Mesodermal cell (in vitro differentiated cells): ENCODE results near the gene CCNDBP1.

Source experiments
- H3K27ac ChIP-seq: 2 replicates; pipeline ENCODE4 v1.7.0; 2013; ENCODE audit warnings: mild to moderate bottlenecking, low read depth, low read length, moderate library complexity; ENCODE audit not compliant: severe bottlenecking
- H3K36me3 ChIP-seq: 2 replicates; pipeline ENCODE4 v1.7.1; 2013; ENCODE audit warnings: mild to moderate bottlenecking, low read length, moderate library complexity; ENCODE audit not compliant: control insufficient read depth, insufficient read depth
- H3K4me1 ChIP-seq: one replicate; pipeline ENCODE4 v1.7.1; 2013; ENCODE audit warnings: mild to moderate bottlenecking, low read length; ENCODE audit not compliant: insufficient read depth, control insufficient read depth, poor library complexity, severe bottlenecking
- H3K4me3 ChIP-seq: 2 replicates; pipeline ENCODE4 v1.7.0; 2013; ENCODE audit warnings: low read length, control low read depth, mild to moderate bottlenecking; ENCODE audit not compliant: insufficient read depth, poor library complexity, severe bottlenecking; ENCODE audit errors: extremely low read depth
- H3K9me3 ChIP-seq: 2 replicates; pipeline ENCODE4 v1.7.1; 2013; ENCODE audit warnings: mild to moderate bottlenecking, low read length, moderate library complexity; ENCODE audit not compliant: control insufficient read depth
- WGBS, 2 experiments: methylation state at CpG; one replicate each; pipeline ENCODE4 v1.1.5; 2013; ENCODE audit warnings: missing lambda C conversion rate in 2 of 2; ENCODE audit not compliant: insufficient coverage in 2 of 2; 5-methylcytosine and 5-hydroxymethylcytosine counted together

CCNDBP1 gene

DNA sequence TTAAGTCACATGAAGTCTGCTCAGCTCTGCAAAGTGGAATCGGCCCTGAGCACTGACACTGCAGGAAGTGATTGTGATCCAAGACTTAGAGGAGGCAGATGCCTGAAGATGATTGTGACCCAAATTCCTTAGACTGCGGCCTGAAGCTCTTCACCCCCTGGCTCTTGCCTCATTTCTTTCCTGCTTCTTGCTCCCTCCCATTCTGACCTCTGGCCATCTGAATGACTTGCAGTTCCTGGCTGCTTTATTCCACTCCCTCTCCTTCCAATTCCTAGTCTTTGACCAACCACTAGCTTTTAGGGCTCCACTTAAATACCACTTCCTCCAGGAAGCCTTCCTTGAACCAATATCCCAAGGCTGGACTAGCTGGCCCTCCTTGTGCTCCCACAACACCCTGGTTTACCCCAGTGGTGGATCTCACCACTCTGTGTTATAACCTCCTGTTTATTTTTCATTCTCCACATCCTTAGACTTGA lies 45.5 kb downstream of the CCNDBP1 start:
- no peaks in the 10 kb centered on the region for H3K4me1 ChIP-seq

DNA sequence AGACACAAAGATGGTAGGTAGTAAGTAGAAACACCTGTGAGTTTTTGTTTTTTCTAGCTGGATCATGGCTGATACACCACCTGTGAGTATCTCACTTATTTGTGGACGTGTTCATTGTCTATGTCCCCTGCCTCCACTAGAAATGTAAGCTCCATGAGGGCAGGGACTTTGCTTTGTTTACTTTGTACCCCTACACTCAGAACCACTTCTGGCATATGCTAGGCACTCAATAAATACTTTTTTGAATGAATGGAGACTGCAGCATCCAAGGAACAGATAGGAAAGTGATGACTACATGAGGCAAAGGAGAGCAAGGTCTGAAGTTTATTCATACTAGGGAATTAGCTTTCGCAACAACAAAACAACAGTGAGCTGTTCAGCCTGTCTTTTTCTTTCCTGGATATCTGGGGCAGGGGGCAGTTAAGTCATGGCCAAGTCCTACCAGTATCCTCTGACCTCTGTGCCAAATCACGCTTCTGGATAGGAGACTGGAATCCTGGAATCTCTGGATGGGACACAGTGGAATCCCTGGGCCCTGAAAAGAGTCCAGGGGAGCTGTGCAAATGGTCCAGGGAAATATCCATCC lies 47.2 kb downstream of the CCNDBP1 start:
- Histone ChIP-seq H3K36me3 (no peaks in the 10 kb centered on the region), H3K9me3 (no peaks in the 10 kb centered on the region), H3K27ac (no peak overlapping the region), H3K4me1 (no peaks in the 10 kb centered on the region), H3K4me3 (no peak overlapping the region)
- 95 to 100% methylated on average over 2 of the region's 3 CpGs for WGBS, 2 experiments

More for the DNA sequence above, 45.5 kb downstream of the CCNDBP1 start:
- H3K27ac ChIP-seq, result no peak overlapping the region
- H3K36me3 ChIP-seq, result no peaks in the 10 kb centered on the region
- 90 to 95% methylated on average over 2 of the region's 2 CpGs for WGBS, 2 experiments
- H3K4me3 ChIP-seq, result no peak overlapping the region
- no peaks in the 10 kb centered on the region for H3K9me3 ChIP-seq

DNA sequence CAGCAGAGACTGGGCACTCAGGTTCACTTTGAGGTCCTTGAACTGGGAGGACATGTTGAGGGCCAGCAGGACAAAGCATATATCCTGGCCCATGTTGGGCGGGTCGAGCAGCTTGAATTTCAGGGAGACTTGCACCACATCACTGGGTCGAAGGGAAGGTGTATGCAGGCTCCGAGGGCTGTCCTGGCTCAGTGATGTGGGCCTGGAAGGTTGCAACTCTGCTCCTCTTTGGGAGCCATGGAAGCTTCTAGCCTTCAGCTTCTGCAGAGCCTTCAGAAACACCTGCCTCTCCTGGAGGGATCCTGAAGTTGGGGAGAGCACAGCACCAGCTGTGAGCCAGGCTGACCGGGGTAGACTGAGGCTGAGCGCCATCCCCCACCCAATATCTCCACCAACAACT lies 50.3 kb downstream of the CCNDBP1 start:
- no peaks in the 10 kb centered on the region for H3K9me3 ChIP-seq
- WGBS, 2 experiments, result 86 to 100% methylated on average over 2 to 4 of the region's 6 CpGs
- H3K36me3 ChIP-seq, result no peaks in the 10 kb centered on the region
- H3K4me3 ChIP-seq, result no peak overlapping the region
- H3K4me1 ChIP-seq, result peaks cover 5% of the 10 kb centered on the region
- H3K27ac ChIP-seq, result no peak overlapping the region

DNA sequence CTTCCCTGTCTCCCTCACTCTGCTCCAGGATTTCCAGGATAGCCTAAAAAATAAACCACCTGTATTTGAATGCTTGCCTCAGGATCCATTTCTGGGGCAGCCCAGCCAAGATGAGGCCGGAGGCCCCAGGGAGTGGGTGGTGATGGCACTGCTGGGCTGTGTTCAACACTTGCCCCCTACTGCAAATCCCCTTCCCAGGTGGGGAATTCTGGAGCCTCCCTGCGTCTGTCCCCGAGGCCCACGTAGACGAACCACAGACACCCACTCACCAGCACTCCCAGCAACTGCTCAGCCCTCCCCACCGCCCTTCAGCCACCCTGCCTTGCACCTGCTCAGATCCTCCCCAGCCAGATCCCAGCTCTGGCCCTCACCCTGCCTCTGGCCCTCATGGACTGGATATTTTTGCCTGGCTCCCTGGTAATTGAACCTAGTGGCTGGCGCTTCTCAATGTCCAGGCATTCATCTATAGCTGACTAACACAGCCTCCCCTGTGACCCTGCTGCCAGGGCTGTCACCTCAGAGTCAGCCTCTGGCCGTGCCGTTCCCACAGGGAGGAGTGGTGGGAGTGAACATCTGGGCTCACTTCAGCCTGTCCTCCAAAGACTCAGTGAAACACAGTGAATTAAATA lies 52.8 kb downstream of the CCNDBP1 start:
- H3K9me3 ChIP-seq, result no peaks in the 10 kb centered on the region
- 88 to 94% methylated on average over 6 of the region's 9 CpGs for WGBS, 2 experiments

DNA sequence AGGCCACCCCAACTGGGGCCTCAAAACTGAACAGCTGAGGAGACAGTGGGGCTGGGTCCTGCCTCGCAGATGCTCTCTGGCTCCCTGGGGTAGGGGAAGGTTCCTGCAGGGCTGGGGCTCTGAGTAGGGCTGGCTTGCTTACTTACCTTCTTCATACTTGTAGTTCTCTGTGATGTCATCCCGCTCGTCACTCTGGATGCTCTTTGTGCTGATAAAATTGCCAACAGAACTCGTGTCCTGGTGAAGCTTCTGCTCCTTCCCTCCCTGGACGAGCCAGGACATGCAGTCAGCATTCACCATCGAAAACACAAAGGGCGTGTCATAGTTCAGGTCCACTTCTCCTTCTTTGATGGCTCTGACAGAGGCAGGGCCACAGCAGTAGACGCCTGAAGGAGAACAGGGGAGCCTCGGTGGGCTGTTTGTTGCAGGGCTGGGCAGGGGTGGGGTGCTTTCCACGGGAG lies 53.5 kb downstream of the CCNDBP1 start:
- H3K9me3 ChIP-seq, result no peaks in the 10 kb centered on the region
- 86 to 90% methylated on average over 8 to 10 of the region's 10 CpGs for WGBS, 2 experiments
- H3K4me3 ChIP-seq, result no peak overlapping the region
- peaks cover 5% of the 10 kb centered on the region for H3K4me1 ChIP-seq
- H3K36me3 ChIP-seq, result no peaks in the 10 kb centered on the region
- H3K27ac ChIP-seq, result no peak overlapping the region

More for the DNA sequence above, 52.8 kb downstream of the CCNDBP1 start:
- no peak overlapping the region for H3K4me3 ChIP-seq
- H3K4me1 ChIP-seq, result peaks cover 5% of the 10 kb centered on the region
- H3K36me3 ChIP-seq, result no peaks in the 10 kb centered on the region
- no peak overlapping the region for H3K27ac ChIP-seq

DNA sequence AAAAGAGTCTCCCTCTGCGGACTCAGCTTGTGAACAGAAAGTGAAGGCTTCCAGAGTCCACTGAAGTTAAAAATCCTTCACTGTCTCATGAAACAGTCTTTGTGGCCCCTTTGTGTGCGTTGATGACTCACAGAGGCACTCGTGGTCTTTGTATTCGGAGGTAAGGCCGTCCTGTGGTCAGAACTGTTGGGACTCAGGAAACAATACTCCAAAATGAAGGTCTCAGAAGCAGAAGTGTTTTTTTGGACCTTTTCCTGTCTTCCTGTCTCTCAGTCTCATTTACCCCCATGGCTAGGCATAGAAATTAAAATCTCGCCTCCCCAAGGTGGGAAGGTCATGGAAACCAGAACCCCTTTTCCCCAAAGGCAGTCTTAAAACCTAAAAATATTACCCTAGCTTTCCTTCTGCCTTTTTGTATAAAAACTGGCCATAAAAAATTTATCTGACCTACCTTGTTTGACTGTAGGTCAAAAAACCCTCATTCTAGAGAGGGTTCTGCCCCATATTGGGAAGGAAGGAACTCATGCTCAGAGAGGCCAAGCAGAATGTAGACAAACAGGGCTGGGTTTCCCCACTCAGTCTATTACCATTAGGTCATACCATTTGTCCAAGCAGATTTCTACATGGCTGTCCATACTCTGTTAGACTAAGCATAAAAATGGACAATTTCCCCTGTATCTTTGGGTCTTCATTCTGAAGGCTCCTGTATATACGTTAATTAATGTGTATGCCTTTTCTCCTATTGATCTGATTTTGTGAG lies 54.7 kb downstream of the CCNDBP1 start:
- H3K9me3 ChIP-seq, result no peaks in the 10 kb centered on the region
- H3K36me3 ChIP-seq, result no peaks in the 10 kb centered on the region
- peaks cover 5% of the 10 kb centered on the region for H3K4me1 ChIP-seq
- H3K4me3 ChIP-seq, result no peak overlapping the region
- WGBS, 2 experiments, result 82 to 95% methylated on average over 5 to 6 of the region's 7 CpGs
- no peak overlapping the region for H3K27ac ChIP-seq

DNA sequence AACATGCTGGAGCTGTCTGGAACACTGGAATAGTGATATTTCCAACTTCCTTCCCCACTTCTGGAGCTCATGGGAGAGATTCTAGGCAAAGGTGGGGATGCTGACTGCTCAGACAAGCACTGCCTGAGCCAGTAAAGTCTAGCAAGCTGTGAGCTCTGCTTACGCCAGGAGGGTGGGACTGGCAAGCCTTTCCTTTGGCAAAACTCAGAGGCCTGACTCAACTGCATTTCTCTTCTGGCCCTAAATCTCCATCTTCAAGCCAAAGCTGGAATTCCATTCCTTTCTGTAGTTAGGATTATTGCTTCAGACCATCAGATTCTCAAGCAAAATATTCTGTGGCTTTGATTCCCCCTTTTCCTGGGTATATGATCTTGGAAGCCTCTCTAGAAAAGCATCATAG lies 55.9 kb downstream of the CCNDBP1 start:
- Histone ChIP-seq H3K36me3 (no peaks in the 10 kb centered on the region), H3K9me3 (no peaks in the 10 kb centered on the region), H3K27ac (no peak overlapping the region), H3K4me1 (peaks cover 5% of the 10 kb centered on the region), H3K4me3 (no peak overlapping the region)
- 90 to 100% methylated on average over 1 of the region's 1 CpG for WGBS, 2 experiments

DNA sequence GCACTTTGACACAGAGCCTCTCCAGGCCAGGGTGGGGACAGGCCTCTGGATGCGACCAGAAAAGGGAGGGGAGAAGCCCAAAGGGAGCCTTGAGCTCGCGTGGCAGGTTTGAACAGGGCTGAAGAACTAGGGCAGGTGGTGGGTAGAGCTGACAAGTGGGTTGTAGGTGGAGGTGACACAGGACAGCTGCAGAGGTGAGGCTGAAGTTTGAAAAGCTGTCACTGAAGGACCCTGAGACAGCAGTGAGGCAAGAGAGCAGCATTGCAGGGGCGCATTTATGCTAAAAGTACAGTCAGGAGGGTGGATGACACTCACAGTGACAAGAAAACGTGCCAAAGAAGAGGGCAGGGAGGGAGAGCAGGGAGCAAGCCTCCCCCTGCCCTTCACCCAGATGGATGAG lies 57.4 kb downstream of the CCNDBP1 start:
- Histone ChIP-seq H3K4me1 (peaks cover 5% of the 10 kb centered on the region), H3K36me3 (no peaks in the 10 kb centered on the region), H3K4me3 (no peak overlapping the region), H3K27ac (no peak overlapping the region), H3K9me3 (no peaks in the 10 kb centered on the region)
- 86 to 88% methylated on average over 4 to 5 of the region's 5 CpGs for WGBS, 2 experiments

DNA sequence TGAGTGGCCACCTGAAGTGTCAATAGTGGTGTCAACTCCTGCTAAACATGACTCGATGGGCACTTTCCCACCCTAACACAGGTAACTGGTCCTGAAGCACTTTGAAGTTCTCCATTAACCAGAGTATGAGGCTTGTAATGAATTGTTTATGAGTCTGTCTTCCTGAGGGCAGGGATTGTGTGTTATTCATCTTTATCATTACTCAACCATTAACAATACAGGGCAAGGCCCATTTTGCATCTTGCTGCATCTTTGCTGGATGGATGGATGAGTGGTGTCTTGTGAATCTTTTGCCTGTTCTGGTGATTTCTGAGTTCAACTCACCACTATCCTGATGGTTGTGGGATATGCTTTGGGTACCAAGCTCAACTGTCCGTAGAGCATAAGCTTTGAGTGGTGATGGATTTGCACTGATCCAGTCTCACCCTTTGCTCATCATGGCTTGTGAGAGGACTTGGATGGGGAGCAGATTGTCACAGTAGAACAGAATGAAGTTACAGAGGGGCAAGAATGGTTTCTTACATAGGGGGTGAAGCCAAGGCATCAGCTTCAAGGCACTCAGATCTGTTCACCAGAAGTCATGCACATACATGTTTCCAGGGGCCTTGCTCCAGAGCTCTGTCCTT lies 57.9 kb downstream of the CCNDBP1 start:
- WGBS, 2 experiments, result 80 to 100% methylated on average over 1 to 2 of the region's 2 CpGs
- no peaks in the 10 kb centered on the region for H3K9me3 ChIP-seq

DNA sequence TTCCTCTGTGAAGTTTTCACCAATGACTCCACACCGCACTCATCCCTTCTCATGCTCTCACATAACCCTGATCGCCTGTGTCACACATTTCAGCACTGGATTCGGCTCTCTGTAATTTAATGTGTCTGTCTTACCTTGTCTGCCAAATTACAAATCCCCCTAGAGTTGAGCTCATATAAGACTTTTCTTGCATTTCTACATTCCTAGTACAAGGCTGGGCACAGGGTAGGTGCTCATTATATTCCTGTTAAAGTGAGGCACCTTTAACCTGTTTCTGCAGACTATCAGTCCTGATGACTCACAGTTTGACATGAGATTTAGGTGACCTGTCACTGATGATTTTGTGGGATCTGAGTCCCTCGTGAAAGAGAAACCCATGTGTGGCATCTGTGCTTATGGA lies 58.9 kb downstream of the CCNDBP1 start:
- Histone ChIP-seq H3K27ac (no peak overlapping the region), H3K36me3 (no peaks in the 10 kb centered on the region), H3K4me1 (no peaks in the 10 kb centered on the region), H3K9me3 (no peaks in the 10 kb centered on the region), H3K4me3 (no peak overlapping the region)
- WGBS, 2 experiments, result 89 to 100% methylated on average over 4 of the region's 4 CpGs

More for the DNA sequence above, 57.9 kb downstream of the CCNDBP1 start:
- no peak overlapping the region for H3K27ac ChIP-seq
- H3K36me3 ChIP-seq, result no peaks in the 10 kb centered on the region
- no peak overlapping the region for H3K4me3 ChIP-seq
- peaks cover 5% of the 10 kb centered on the region for H3K4me1 ChIP-seq
